ENCODE measurements around the gene FLOT1.
A peak's percentile ranks its signal among the peaks of the same experiment; 100 is the strongest.

- TF ChIP-seq SMAD3 (CRISPR knock-in tag; IDR thresholded peaks at IDR 0.05; ENCODE audit: borderline replicate concordance), result no peak
- no peak for TF ChIP-seq ELF4 (CRISPR knock-in tag; IDR thresholded peaks at IDR 0.05; ENCODE audit: low read depth)
- TF ChIP-seq ZNF121 (CRISPR knock-in tag; IDR thresholded peaks at IDR 0.05), result no peak
- no peak for TF ChIP-seq CTCF (IDR thresholded peaks at IDR 0.05)
- TF ChIP-seq RELA (CRISPR knock-in tag; IDR thresholded peaks at IDR 0.05; ENCODE audit: borderline replicate concordance), result no peak
- no peak for TF ChIP-seq ESRRA (CRISPR knock-in tag; IDR thresholded peaks at IDR 0.05; ENCODE audit: borderline replicate concordance)
- TF ChIP-seq JUN (CRISPR knock-in tag; IDR thresholded peaks at IDR 0.05), result no peak
- TF ChIP-seq GABPB1 (CRISPR knock-in tag; IDR thresholded peaks at IDR 0.05), result peak; percentile 18; the same call in 1 of the 2 replicates
- no peak for TF ChIP-seq CREM (CRISPR knock-in tag; IDR thresholded peaks at IDR 0.05)
- TF ChIP-seq ATF6 (CRISPR knock-in tag; IDR thresholded peaks at IDR 0.05), result no peak
- no peak for TF ChIP-seq FOXJ3 (CRISPR knock-in tag; IDR thresholded peaks at IDR 0.05; ENCODE audit: borderline replicate concordance)
- no peak for TF ChIP-seq E2F1 (CRISPR knock-in tag; IDR thresholded peaks at IDR 0.05)
- TF ChIP-seq GTF2I (CRISPR knock-in tag; conservative IDR thresholded peaks at IDR 0.05), result no peak
Observed at GRCh38 chr6:30743099-30744053, 889 bp upstream of the FLOT1 start.

Measured in WTC11 (cell line).